Body of pancreas (tissue), 4 donors: ENCODE measurements around the gene CD244. TPM values are rescaled to one million over a fixed set of nuclear protein-coding genes. Genes with fewer than 3 reads are reported as not detected.
"Not testable (repeated sequence)": the region's sequence is repeated elsewhere in the genome, so short reads cannot be mapped to it uniquely, and the experiment has no call there.

ENCODE experiments used
- ATAC-seq: fragments of 150-250 bp; one replicate; pipeline ENCODE4 v1.9.1; 2016
- DNase-seq, 4 donors: peaks; one replicate each; pipeline ENCODE4 v3.0.0-alpha.2; 2019
- H3K27ac ChIP-seq, 4 donors: fragments of 200-600 bp; sonication (generic); 1 replicate in 3 of 4; 2 replicates in 1 of 4; pipeline versions ENCODE4 v1.5.1 to v1.6.1; 2016 to 2019; ENCODE audit warnings: mild to moderate bottlenecking in 1 of 4, mixed read lengths in 1 of 4, moderate library complexity in 1 of 4
- H3K27me3 ChIP-seq, 2 donors: fragments of 200-600 bp; sonication (generic); one replicate each; pipeline ENCODE4 v1.6.0; 2016; ENCODE audit warnings: mild to moderate bottlenecking in 1 of 2
- H3K36me3 ChIP-seq, 2 donors: fragments of 200-600 bp; sonication (generic); replicated peaks in 1 of 2; 2 replicates each; pipeline ENCODE4 v1.5.1; 2016; ENCODE audit warnings: low read depth in 2 of 2; ENCODE audit not compliant: insufficient read depth in 1 of 2
- H3K4me1 ChIP-seq: fragments of 200-600 bp; sonication (generic); one replicate; pipeline ENCODE4 v1.6.0; 2016
- H3K4me3 ChIP-seq, 2 donors: fragments of 200-600 bp; sonication (generic); 1 replicate in 1 of 2; 2 replicates in 1 of 2; pipeline ENCODE4 v1.5.1; 2016 to 2019
- H3K9me3 ChIP-seq, 3 donors: fragments of 200-600 bp; sonication (generic); 1 replicate in 2 of 3; 2 replicates in 1 of 3; pipeline ENCODE4 v1.5.1; 2016
- POLR2A ChIP-seq, 3 donors: fragments of 450-650 bp; IDR thresholded peaks; one replicate each; pipeline ENCODE4 v1.6.1; 2016; ENCODE audit warnings: antibody characterized with exemption in 3 of 3, mild to moderate bottlenecking in 2 of 3
- WGBS, 2 donors: methylation state at CpG; one replicate each; pipeline ENCODE4 v1.1.5; 2017; 5-methylcytosine and 5-hydroxymethylcytosine counted together
- intact Hi-C: fragments of 100-400 bp; cut with DNase I; formaldehyde crosslinking; loops from one replicate; pipeline ENCODE4 v1.15.1; 2023
- total RNA-seq, 2 donors: library from RNA; depleted of rRNA; stranded (reverse); fragments of >200 nt; gene quantifications; one replicate each; pipeline ENCODE4 v1.1.0, GENCODE V29; 2016
- TF ChIP-seq, protein P1 (sequence below), 7 experiments: fragments of 450-650 bp in 4 of 7; fragments of 200-600 bp in 3 of 7; sonication (generic) in 3 of 7; IDR thresholded peaks; one replicate each; pipeline ENCODE4 v1.5.1; 2016 to 2019; ENCODE audit warnings: antibody characterized with exemption in 7 of 7

Gene CD244
- total RNA-seq, 2 donors from 2014 or later = 0.33 to 1.8 TPM

DNA sequence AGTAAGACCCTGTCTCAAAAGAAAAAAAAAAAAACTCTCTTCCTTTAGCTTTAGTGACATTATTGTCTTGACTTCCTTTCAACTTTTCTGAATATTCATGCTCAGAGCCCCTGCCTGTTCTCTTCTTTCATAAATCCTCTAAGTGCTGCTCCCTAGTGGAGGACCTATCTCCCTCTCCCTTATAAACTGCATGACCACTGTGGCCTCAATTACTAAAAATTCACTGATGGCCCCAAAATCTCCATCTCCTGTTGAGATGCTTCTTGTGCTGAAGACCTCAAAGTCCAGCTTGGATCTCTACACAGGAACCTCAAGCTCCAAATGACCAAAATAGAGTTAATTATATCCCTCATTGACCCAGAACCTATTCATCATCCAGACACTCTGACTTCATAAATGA is 14.5 kb upstream of the CD244 start:
- intact Hi-C loops = no loop called here
- H3K4me1 ChIP-seq = peaks cover 6% of the 10 kb centered on the region
- H3K4me3 ChIP-seq = no peak overlapping the region
- H3K27ac ChIP-seq = no peak overlapping the region
- H3K36me3 ChIP-seq = no peaks in the 10 kb centered on the region
- H3K9me3 ChIP-seq = no peaks in the 10 kb centered on the region
- TF ChIP-seq, protein P1, sequence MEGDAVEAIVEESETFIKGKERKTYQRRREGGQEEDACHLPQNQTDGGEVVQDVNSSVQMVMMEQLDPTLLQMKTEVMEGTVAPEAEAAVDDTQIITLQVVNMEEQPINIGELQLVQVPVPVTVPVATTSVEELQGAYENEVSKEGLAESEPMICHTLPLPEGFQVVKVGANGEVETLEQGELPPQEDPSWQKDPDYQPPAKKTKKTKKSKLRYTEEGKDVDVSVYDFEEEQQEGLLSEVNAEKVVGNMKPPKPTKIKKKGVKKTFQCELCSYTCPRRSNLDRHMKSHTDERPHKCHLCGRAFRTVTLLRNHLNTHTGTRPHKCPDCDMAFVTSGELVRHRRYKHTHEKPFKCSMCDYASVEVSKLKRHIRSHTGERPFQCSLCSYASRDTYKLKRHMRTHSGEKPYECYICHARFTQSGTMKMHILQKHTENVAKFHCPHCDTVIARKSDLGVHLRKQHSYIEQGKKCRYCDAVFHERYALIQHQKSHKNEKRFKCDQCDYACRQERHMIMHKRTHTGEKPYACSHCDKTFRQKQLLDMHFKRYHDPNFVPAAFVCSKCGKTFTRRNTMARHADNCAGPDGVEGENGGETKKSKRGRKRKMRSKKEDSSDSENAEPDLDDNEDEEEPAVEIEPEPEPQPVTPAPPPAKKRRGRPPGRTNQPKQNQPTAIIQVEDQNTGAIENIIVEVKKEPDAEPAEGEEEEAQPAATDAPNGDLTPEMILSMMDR (IDR thresholded peaks at IDR 0.05) = peak in 1 of 7 experiments; percentile 10
- no peak for TF ChIP-seq POLR2A (IDR thresholded peaks at IDR 0.05)
- DNase-seq (no peak), ATAC-seq (no peak)
- H3K27me3 ChIP-seq = no peaks in the 10 kb centered on the region

DNA sequence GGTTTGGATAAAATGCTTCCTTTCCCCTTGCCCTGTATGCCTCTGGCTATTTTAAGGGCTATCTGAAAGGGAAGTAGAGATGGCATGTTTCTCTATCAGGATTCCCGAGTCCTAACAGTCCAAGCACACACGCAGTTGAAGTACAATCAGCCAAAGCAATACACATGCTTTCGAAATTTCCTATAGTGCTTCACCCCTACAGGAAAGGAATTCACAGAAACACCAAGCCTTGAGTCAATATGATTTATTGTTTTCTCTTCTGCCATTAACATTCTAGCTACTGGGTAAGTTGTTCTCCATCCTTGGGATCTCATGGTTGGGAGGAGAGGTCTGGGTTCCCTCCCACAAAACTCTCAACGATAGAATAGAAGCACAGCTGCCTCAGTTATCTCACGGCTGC is 13.6 kb upstream of the CD244 start:
- Histone ChIP-seq H3K4me1 (peaks cover 6% of the 10 kb centered on the region), H3K9me3 (no peaks in the 10 kb centered on the region), H3K36me3 (no peaks in the 10 kb centered on the region), H3K27me3 (no peaks in the 10 kb centered on the region), H3K4me3 (no peak overlapping the region), H3K27ac (no peak overlapping the region)
- DNase-seq (no peak), ATAC-seq (no peak)
- WGBS, 2 donors = 75 to 78% methylated on average over 5 of the region's 5 CpGs
- TF ChIP-seq, protein P1 (IDR thresholded peaks at IDR 0.05) = no peak
- no peak for TF ChIP-seq POLR2A (IDR thresholded peaks at IDR 0.05)
- intact Hi-C loops = no loop called here

DNA sequence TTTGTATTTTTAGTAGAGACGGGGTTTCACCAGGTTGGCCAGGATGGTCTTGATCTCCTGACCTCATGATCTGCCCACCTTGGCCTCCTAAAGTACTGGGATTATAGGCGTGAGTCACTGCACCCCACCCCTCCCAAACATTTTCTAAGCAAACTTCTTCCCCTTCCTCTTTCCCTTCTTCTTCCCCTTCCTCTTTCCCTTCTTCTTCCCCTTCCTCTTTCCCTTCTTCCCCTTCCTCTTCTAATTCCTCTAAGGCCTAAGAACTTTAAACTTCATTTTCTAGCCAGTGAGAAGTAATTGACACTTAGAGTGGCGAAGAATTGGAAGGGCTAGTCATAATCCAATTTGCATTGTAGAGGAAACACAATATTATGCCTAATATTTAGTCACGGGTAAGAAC is 12.9 kb upstream of the CD244 start:
- H3K4me1 ChIP-seq, intact Hi-C loops: not testable (repeated sequence)

DNA sequence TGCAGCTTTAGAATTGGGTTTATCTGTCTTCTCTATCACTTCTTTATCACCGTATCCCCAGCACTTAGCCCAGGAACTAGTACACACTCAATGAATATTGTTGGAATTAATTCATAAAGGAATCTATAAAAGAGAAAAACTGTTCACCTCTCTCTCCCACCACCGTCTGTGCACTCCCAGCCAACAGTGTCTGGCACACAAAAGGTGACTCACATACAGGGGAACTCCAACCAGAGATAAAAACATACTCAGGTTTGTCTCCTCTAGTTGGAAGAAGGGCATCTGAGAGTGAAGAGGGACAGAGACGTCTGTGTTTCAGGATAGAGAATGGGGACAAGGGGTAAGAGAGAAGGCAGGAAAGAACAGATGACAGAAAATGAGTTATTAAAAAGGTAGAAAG is 12.2 kb upstream of the CD244 start:
- WGBS, 2 donors = 29 to 38% methylated on average over 3 of the region's 3 CpGs
- Histone ChIP-seq H3K4me3 (no peak overlapping the region), H3K9me3 (no peaks in the 10 kb centered on the region), H3K4me1 (peaks cover 6% of the 10 kb centered on the region), H3K36me3 (no peaks in the 10 kb centered on the region), H3K27ac (no peak overlapping the region), H3K27me3 (no peaks in the 10 kb centered on the region)
- intact Hi-C loops = no loop called here
- DNase-seq (no peak), ATAC-seq (no peak)
- no peak for TF ChIP-seq POLR2A (IDR thresholded peaks at IDR 0.05)
- TF ChIP-seq, protein P1 (IDR thresholded peaks at IDR 0.05) = no peak

More for the DNA sequence above, 12.9 kb upstream of the CD244 start:
- H3K27ac ChIP-seq, H3K9me3 ChIP-seq, H3K4me3 ChIP-seq, ATAC-seq, H3K27me3 ChIP-seq, H3K36me3 ChIP-seq, DNase-seq: not testable (repeated sequence)
- WGBS, 2 donors = 72 to 75% methylated on average over 4 of the region's 4 CpGs

DNA sequence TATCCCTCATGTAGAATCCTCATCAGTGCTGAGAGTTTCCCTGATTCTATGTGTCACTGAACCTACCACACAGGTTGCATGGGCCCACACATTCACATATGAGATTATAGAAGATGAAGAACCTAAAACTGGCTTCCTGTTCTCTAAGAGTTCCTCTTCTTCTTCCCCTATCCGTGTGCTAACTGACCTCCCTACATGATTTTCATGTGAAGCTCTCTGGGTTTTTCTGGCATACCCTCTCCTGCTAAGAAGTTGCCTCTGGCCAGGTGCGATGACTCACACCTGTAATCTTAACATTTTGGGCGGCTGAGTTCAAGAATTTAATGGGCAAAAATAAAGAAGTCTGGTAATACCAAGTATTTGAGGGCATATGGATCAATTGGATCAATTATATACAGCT is 5.5 kb upstream of the CD244 start:
- Histone ChIP-seq H3K4me1 (no peaks in the 10 kb centered on the region), H3K9me3 (no peaks in the 10 kb centered on the region), H3K4me3 (no peak overlapping the region), H3K36me3 (no peaks in the 10 kb centered on the region), H3K27me3 (peaks cover 0 to 3% of the 10 kb centered on the region in 2 donors), H3K27ac (no peak overlapping the region)
- intact Hi-C loops = no loop called here
- WGBS, 2 donors = 74 to 76% methylated on average over 3 of the region's 3 CpGs
- DNase-seq (no peak), ATAC-seq (no peak)
- TF ChIP-seq, protein P1 (IDR thresholded peaks at IDR 0.05) = no peak
- no peak for TF ChIP-seq POLR2A (IDR thresholded peaks at IDR 0.05)

DNA sequence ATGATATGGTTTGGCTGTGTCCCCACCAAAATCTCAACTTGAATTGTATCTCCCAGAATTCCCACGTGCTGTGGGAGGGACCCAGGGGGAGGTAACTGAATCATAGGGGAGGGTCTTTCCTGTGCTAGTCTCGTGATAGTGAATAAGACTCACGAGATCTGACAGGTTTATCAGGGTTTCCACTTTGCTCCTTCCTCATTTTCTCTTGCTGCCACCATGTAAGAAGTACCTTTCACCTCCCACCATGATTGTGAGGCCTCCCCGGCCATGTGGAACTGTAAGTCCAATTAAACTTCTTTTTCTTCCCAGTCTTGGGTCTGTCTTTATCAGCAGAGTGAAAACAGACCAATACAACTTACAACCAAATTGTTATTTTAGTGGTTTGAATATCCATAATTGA is 5.0 kb upstream of the CD244 start:
- H3K4me3 ChIP-seq, H3K27ac ChIP-seq, H3K4me1 ChIP-seq, H3K27me3 ChIP-seq, ATAC-seq, DNase-seq, H3K9me3 ChIP-seq, H3K36me3 ChIP-seq, intact Hi-C loops: not testable (repeated sequence)
- WGBS, 2 donors = 61 to 70% methylated on average over 4 of the region's 4 CpGs
